IPS-18a (cell line): Measurements from ENCODE around the gene SPDEF.

ENCODE experiments used
- H3K27ac ChIP-seq: one replicate; pipeline ENCODE4 v1.5.1; 2013; ENCODE audit warnings: low read length
- H3K27me3 ChIP-seq: one replicate; pipeline ENCODE4 v1.6.1; 2013; ENCODE audit warnings: mild to moderate bottlenecking, low read length; ENCODE audit not compliant: control insufficient read depth, insufficient read depth
- H3K36me3 ChIP-seq: one replicate; pipeline ENCODE4 v1.6.1; 2013; ENCODE audit warnings: low read depth, low read length; ENCODE audit not compliant: control insufficient read depth
- H3K4me1 ChIP-seq: one replicate; pipeline ENCODE4 v1.6.1; 2013; ENCODE audit warnings: low read depth, low read length; ENCODE audit not compliant: control insufficient read depth
- H3K4me3 ChIP-seq: one replicate; pipeline ENCODE4 v1.5.1; 2013; ENCODE audit warnings: low read length
- H3K9ac ChIP-seq: one replicate; pipeline ENCODE4 v1.6.1; 2013; ENCODE audit warnings: mild to moderate bottlenecking, low read length, moderate library complexity
- H3K9me3 ChIP-seq: one replicate; pipeline ENCODE4 v1.6.1; 2013; ENCODE audit warnings: low read depth, low read length; ENCODE audit not compliant: control insufficient read depth

Gene SPDEF

GRCh38 chr6:34551720-34552119 lies 4.4 kb downstream of the SPDEF start:
- Histone ChIP-seq H3K27ac (no peak overlapping the region), H3K9me3 (no peaks in the 10 kb centered on the region), H3K9ac (no peak overlapping the region), H3K27me3 (no peaks in the 10 kb centered on the region), H3K36me3 (no peaks in the 10 kb centered on the region), H3K4me3 (no peak overlapping the region), H3K4me1 (no peaks in the 10 kb centered on the region)

GRCh38 chr6:34549804-34550202 lies 6.3 kb downstream of the SPDEF start:
- Histone ChIP-seq H3K27ac (no peak overlapping the region), H3K9me3 (no peaks in the 10 kb centered on the region), H3K9ac (no peak overlapping the region), H3K4me3 (no peak overlapping the region), H3K36me3 (no peaks in the 10 kb centered on the region), H3K27me3 (no peaks in the 10 kb centered on the region), H3K4me1 (no peaks in the 10 kb centered on the region)

- no peak overlapping the region for H3K4me3 ChIP-seq
- no peak overlapping the region for H3K9ac ChIP-seq
- H3K27ac ChIP-seq: no peak overlapping the region
- H3K36me3 ChIP-seq: no peaks in the 10 kb centered on the region
- no peaks in the 10 kb centered on the region for H3K9me3 ChIP-seq
- H3K4me1 ChIP-seq: no peaks in the 10 kb centered on the region
- H3K27me3 ChIP-seq: no peaks in the 10 kb centered on the region
Measured at GRCh38 chr6:34549026-34549803, 6.9 kb downstream of the SPDEF start.

GRCh38 chr6:34547701-34548644 lies 8.2 kb downstream of the SPDEF start:
- Histone ChIP-seq H3K9ac (no peak overlapping the region), H3K27ac (no peak overlapping the region), H3K4me3 (no peak overlapping the region), H3K4me1 (no peaks in the 10 kb centered on the region), H3K36me3 (no peaks in the 10 kb centered on the region), H3K9me3 (no peaks in the 10 kb centered on the region), H3K27me3 (no peaks in the 10 kb centered on the region)

GRCh38 chr6:34546551-34547321 lies 9.4 kb downstream of the SPDEF start:
- Histone ChIP-seq H3K36me3 (no peaks in the 10 kb centered on the region), H3K4me1 (no peaks in the 10 kb centered on the region), H3K9me3 (no peaks in the 10 kb centered on the region), H3K27ac (no peak overlapping the region), H3K27me3 (no peaks in the 10 kb centered on the region), H3K4me3 (no peak overlapping the region), H3K9ac (no peak overlapping the region)

GRCh38 chr6:34544776-34545471 lies 11.2 kb downstream of the SPDEF start:
- no peak overlapping the region for H3K27ac ChIP-seq
- H3K9me3 ChIP-seq: no peaks in the 10 kb centered on the region
- no peaks in the 10 kb centered on the region for H3K4me1 ChIP-seq
- H3K27me3 ChIP-seq: no peaks in the 10 kb centered on the region
- no peak overlapping the region for H3K9ac ChIP-seq
- H3K4me3 ChIP-seq: no peak overlapping the region
- H3K36me3 ChIP-seq: no peaks in the 10 kb centered on the region

- H3K4me3 ChIP-seq: no peak overlapping the region
- H3K36me3 ChIP-seq: no peaks in the 10 kb centered on the region
- no peaks in the 10 kb centered on the region for H3K27me3 ChIP-seq
- no peak overlapping the region for H3K9ac ChIP-seq
- H3K27ac ChIP-seq: no peak overlapping the region
- H3K9me3 ChIP-seq: no peaks in the 10 kb centered on the region
- H3K4me1 ChIP-seq: no peaks in the 10 kb centered on the region
Measured at GRCh38 chr6:34544052-34544604, 12.0 kb downstream of the SPDEF start.

GRCh38 chr6:34543421-34543820 lies 12.7 kb downstream of the SPDEF start:
- no peaks in the 10 kb centered on the region for H3K9me3 ChIP-seq
- H3K4me1 ChIP-seq: no peaks in the 10 kb centered on the region
- no peaks in the 10 kb centered on the region for H3K36me3 ChIP-seq
- H3K4me3 ChIP-seq: no peak overlapping the region
- no peaks in the 10 kb centered on the region for H3K27me3 ChIP-seq
- H3K9ac ChIP-seq: no peak overlapping the region
- H3K27ac ChIP-seq: no peak overlapping the region

GRCh38 chr6:34540841-34541240 lies 15.3 kb downstream of the SPDEF start:
- Histone ChIP-seq H3K27ac (no peak overlapping the region), H3K4me3 (no peak overlapping the region), H3K36me3 (no peaks in the 10 kb centered on the region), H3K27me3 (no peaks in the 10 kb centered on the region), H3K4me1 (no peaks in the 10 kb centered on the region), H3K9ac (no peak overlapping the region), H3K9me3 (no peaks in the 10 kb centered on the region)

GRCh38 chr6:34540222-34540621 lies 15.9 kb downstream of the SPDEF start:
- no peaks in the 10 kb centered on the region for H3K9me3 ChIP-seq
- H3K36me3 ChIP-seq: no peaks in the 10 kb centered on the region
- no peak overlapping the region for H3K4me3 ChIP-seq
- no peak overlapping the region for H3K27ac ChIP-seq
- no peak overlapping the region for H3K9ac ChIP-seq
- no peaks in the 10 kb centered on the region for H3K4me1 ChIP-seq
- no peaks in the 10 kb centered on the region for H3K27me3 ChIP-seq
